Measurements from ENCODE around the gene ZNF385B. TPM values are rescaled to one million over a fixed set of nuclear protein-coding genes. Genes with fewer than 3 reads are reported as not detected.

Gene ZNF385B
- total RNA-seq, 4 donors from 2014 or later: 0.51 to 2.9 (median 1.7) TPM

DNA sequence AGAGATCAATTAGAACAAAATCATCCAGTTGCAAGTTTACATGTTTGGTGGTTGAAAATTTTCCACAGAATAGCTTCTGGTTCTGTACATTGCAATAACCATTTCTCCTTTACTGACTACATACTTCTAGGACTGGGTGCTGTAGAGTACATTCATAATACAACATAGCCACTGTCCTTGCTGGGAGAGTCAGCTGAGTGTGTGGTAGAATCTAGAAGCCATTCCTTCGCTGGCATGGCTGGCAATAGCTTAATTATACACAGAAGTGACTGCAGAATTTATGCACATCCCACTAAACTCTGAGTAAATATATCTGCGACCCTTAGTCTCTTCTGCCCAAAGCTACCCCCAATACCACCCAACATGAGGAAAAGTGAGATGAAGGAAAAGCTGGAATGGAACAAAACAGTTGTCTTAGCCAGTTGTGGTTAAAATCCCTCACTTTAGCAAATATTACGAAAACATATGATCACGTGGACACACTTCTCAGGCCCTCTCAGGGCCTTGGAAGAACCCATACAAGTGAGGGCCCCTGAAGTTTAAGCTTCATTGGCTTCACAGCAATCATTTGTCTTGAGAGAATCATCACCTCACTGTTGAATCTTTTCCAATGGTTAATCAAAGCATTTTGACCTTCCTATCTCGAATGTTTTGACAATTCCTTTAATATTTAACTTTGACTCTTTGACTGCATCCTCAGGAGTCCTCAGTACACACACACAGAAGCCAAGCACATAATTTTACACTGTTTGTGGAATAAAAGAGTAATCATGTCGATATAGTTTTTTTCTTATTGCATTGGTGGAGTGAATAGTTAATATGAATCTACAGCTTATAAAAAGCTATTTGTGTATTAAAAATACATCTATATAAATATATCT, 225.1 kb downstream of the ZNF385B start:
- TF ChIP-seq, protein P1, sequence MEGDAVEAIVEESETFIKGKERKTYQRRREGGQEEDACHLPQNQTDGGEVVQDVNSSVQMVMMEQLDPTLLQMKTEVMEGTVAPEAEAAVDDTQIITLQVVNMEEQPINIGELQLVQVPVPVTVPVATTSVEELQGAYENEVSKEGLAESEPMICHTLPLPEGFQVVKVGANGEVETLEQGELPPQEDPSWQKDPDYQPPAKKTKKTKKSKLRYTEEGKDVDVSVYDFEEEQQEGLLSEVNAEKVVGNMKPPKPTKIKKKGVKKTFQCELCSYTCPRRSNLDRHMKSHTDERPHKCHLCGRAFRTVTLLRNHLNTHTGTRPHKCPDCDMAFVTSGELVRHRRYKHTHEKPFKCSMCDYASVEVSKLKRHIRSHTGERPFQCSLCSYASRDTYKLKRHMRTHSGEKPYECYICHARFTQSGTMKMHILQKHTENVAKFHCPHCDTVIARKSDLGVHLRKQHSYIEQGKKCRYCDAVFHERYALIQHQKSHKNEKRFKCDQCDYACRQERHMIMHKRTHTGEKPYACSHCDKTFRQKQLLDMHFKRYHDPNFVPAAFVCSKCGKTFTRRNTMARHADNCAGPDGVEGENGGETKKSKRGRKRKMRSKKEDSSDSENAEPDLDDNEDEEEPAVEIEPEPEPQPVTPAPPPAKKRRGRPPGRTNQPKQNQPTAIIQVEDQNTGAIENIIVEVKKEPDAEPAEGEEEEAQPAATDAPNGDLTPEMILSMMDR (IDR thresholded peaks at IDR 0.05; ENCODE audit: low read depth): no peak

GRCh38 chr2:179626261-179626660, 235.2 kb downstream of the ZNF385B start:
- TF ChIP-seq, protein P1 (IDR thresholded peaks at IDR 0.05; ENCODE audit: low read depth): no peak

DNA sequence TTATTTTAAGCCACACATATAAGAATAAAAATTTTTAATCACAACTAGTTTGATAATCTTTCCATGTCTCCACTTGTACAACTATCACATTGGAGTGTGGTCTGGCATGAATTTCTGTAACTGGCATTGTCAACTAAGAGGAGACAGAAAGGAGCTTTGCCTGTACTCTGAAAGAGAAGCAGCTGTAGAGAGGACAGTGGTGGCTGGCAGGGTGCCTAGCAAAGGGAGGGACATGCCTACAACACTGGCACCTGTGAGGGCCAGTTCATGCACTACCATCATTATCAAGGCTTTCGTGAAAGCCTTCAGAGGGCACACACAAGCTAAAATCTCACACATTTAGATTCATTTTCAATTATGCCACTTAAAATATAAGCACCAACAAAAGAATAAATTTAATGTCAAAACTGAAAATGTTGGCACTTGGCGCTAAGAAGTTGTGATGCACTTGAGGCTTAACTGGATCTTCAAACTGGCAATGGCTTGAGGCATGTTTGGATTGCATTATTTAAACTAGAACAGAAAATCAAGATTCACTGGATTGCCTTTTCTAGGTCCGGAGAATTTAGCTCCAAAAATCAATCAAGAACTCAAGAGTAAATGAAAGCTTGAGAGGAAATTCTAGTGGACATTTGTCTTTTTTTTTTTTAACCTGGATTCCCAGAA, 238.6 kb downstream of the ZNF385B start:
- TF ChIP-seq, protein P1 (IDR thresholded peaks at IDR 0.05; ENCODE audit: low read depth): no peak

DNA sequence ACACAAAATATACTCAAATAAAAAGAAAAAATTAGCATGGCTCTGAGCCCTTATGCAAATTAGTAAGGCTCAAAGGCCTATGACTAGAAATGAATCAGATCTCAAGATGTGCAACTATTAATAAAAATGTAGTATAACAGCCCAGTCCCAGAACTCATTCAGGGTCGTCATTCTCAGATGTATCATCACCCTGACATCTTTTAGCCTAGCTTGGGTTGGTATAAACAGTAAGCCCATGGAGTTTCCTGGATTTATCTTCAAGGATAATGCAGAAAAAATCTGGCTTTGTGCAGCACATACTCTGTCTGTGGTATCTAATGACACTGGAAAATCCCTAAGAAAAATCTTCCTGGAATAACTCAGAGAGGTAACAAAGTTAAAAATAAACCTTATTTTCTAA, 239.3 kb downstream of the ZNF385B start:
- TF ChIP-seq, protein P1 (IDR thresholded peaks at IDR 0.05; ENCODE audit: low read depth): no peak

DNA sequence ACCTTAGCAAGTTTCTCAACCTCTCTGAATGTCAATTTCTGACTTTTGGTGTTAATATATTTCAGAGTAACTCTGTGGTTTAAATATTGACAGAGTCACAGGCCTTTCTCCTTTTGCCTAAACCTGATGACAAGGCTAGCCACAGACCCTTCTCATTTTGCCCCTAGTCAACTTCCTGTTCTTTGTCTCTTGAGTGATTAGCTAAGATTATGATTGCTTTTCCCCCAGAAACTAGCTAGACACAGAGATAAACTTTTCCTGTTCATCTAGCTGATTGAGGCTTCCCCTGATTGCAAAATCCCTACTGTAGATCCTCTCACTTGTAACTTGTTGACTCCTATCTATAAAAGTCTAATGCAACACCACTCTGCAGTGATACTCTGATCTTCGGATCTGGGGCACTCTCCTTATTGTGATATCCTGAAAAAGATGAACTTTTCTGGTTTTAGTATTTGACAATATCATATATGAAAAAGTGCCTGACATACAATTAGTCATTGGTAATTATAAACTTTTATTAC, 241.4 kb downstream of the ZNF385B start:
- TF ChIP-seq, protein P1 (IDR thresholded peaks at IDR 0.05; ENCODE audit: low read depth): no peak

- TF ChIP-seq, protein P1 (IDR thresholded peaks at IDR 0.05; ENCODE audit: low read depth): no peak
Observed at GRCh38 chr2:179614121-179614520, 247.3 kb downstream of the ZNF385B start.

GRCh38 chr2:179613701-179614100, 247.7 kb downstream of the ZNF385B start:
- TF ChIP-seq, protein P1 (IDR thresholded peaks at IDR 0.05; ENCODE audit: low read depth): no peak
